ENCODE results near the gene TRPM3. TPM values are rescaled to one million over a fixed set of nuclear protein-coding genes. Genes with fewer than 3 reads are reported as not detected.

The TRPM3 gene
- polyA plus RNA-seq, 3 donors = not detected

GRCh38 chr9:70798018-70798417 lies 323.4 kb downstream of the TRPM3 start:
- H3K4me1 ChIP-seq (ENCODE audit: control insufficient read depth in 1 of 2, insufficient read depth in 2 of 2, low read length in 2 of 2) = no peaks in the 10 kb centered on the region
- H3K4me3 ChIP-seq (replicated peaks in 1 of 3; ENCODE audit: low read depth in 2 of 3, low read length in 3 of 3) = no peak overlapping the region
- no peaks in the 10 kb centered on the region for H3K27me3 ChIP-seq (ENCODE audit: control insufficient read depth in 2 of 2, insufficient read depth in 2 of 2, low read length in 2 of 2)
- H3K4me2 ChIP-seq (replicated peaks; ENCODE audit: extremely low read depth, low read length, poor library complexity, severe bottlenecking) = no peak overlapping the region
- H3K36me3 Mint-ChIP-seq = no peaks in the 10 kb centered on the region
- H3K4me1 Mint-ChIP-seq = no peaks in the 10 kb centered on the region
- no peak overlapping the region for H3K9ac ChIP-seq (ENCODE audit: insufficient read depth, low read length, poor library complexity, severe bottlenecking)
- no peak for DNase-seq
- no peak overlapping the region for H3K4me3 Mint-ChIP-seq
- H3K27ac Mint-ChIP-seq = no peak overlapping the region
- peaks cover 0 to 3% (median 1%) of the 10 kb centered on the region in 3 donors for H3K27me3 Mint-ChIP-seq (ENCODE audit: low read depth in 3 of 3)
- intact Hi-C loops (cut with micrococcal nuclease) = no loop called here
- H3K9me3 Mint-ChIP-seq = peaks cover 0 to 5% (median 0%) of the 10 kb centered on the region in 7 donors
- no peaks in the 10 kb centered on the region for H3K79me2 ChIP-seq (ENCODE audit: insufficient read depth, low read length)
- 100% methylated on average over 2 of the region's 6 CpGs for WGBS (ENCODE audit: insufficient coverage)
- no peaks in the 10 kb centered on the region for H3K9me3 ChIP-seq (replicated peaks in 1 of 2; ENCODE audit: control insufficient read depth in 1 of 2, insufficient read depth in 1 of 2, low read length in 2 of 2)
- no peak overlapping the region for H3K27ac ChIP-seq (ENCODE audit: low read depth in 1 of 2, low read length in 2 of 2)
- TF ChIP-seq, protein P1, sequence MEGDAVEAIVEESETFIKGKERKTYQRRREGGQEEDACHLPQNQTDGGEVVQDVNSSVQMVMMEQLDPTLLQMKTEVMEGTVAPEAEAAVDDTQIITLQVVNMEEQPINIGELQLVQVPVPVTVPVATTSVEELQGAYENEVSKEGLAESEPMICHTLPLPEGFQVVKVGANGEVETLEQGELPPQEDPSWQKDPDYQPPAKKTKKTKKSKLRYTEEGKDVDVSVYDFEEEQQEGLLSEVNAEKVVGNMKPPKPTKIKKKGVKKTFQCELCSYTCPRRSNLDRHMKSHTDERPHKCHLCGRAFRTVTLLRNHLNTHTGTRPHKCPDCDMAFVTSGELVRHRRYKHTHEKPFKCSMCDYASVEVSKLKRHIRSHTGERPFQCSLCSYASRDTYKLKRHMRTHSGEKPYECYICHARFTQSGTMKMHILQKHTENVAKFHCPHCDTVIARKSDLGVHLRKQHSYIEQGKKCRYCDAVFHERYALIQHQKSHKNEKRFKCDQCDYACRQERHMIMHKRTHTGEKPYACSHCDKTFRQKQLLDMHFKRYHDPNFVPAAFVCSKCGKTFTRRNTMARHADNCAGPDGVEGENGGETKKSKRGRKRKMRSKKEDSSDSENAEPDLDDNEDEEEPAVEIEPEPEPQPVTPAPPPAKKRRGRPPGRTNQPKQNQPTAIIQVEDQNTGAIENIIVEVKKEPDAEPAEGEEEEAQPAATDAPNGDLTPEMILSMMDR (IDR thresholded peaks at IDR 0.05) = no peak
- H2AFZ ChIP-seq (ENCODE audit: insufficient read depth, low read depth, low read length, poor library complexity, severe bottlenecking) = no peak overlapping the region
- no peaks in the 10 kb centered on the region for H4K20me1 ChIP-seq (ENCODE audit: insufficient read depth, low read length)
- no peaks in the 10 kb centered on the region for H3K36me3 ChIP-seq (replicated peaks in 1 of 2; ENCODE audit: control insufficient read depth in 1 of 2, insufficient read depth in 2 of 2, low read length in 2 of 2)

DNA sequence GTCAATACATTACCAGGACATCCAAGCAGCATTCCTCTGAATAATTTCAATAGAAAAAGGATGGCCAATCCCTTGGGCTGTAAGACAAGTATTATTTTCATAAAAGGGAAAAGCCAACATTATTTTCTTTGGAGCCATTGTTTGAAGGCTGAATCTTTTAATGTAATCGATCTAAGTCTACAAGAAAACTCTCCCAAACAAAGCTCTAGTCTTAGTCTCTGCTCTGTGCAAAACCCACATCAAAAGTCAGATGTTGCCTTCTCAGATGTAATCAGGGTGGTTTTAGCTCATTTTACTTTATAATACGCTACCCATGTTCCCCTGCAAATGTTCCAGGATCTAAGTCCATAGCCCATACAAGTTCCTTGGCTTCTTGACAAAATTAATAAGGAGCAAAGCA lies 325.6 kb downstream of the TRPM3 start:
- no peak overlapping the region for H3K27ac ChIP-seq (ENCODE audit: low read depth in 1 of 2, low read length in 2 of 2)
- DNase-seq = no peak
- no peaks in the 10 kb centered on the region for H3K36me3 Mint-ChIP-seq
- H3K4me3 ChIP-seq (replicated peaks in 1 of 3; ENCODE audit: low read depth in 2 of 3, low read length in 3 of 3) = no peak overlapping the region
- intact Hi-C loops (cut with micrococcal nuclease) = no loop called here
- TF ChIP-seq, protein P1 (IDR thresholded peaks at IDR 0.05) = no peak
- no peaks in the 10 kb centered on the region for H3K4me1 Mint-ChIP-seq
- no peaks in the 10 kb centered on the region for H3K4me1 ChIP-seq (ENCODE audit: control insufficient read depth in 1 of 2, insufficient read depth in 2 of 2, low read length in 2 of 2)
- H3K4me3 Mint-ChIP-seq = no peak overlapping the region
- no peaks in the 10 kb centered on the region for H3K27me3 ChIP-seq (ENCODE audit: control insufficient read depth in 2 of 2, insufficient read depth in 2 of 2, low read length in 2 of 2)
- H3K79me2 ChIP-seq (ENCODE audit: insufficient read depth, low read length) = no peaks in the 10 kb centered on the region
- H3K4me2 ChIP-seq (replicated peaks; ENCODE audit: extremely low read depth, low read length, poor library complexity, severe bottlenecking) = no peak overlapping the region
- no peak overlapping the region for H3K27ac Mint-ChIP-seq
- peaks cover 0 to 5% (median 0%) of the 10 kb centered on the region in 7 donors for H3K9me3 Mint-ChIP-seq
- no peaks in the 10 kb centered on the region for H3K9me3 ChIP-seq (replicated peaks in 1 of 2; ENCODE audit: control insufficient read depth in 1 of 2, insufficient read depth in 1 of 2, low read length in 2 of 2)
- WGBS (ENCODE audit: insufficient coverage) = no CpG with 5 or more reads among the region's 2 CpGs
- no peaks in the 10 kb centered on the region for H3K36me3 ChIP-seq (replicated peaks in 1 of 2; ENCODE audit: control insufficient read depth in 1 of 2, insufficient read depth in 2 of 2, low read length in 2 of 2)
- no peak overlapping the region for H3K9ac ChIP-seq (ENCODE audit: insufficient read depth, low read length, poor library complexity, severe bottlenecking)
- no peak overlapping the region for H2AFZ ChIP-seq (ENCODE audit: insufficient read depth, low read depth, low read length, poor library complexity, severe bottlenecking)
- peaks cover 0 to 3% (median 1%) of the 10 kb centered on the region in 3 donors for H3K27me3 Mint-ChIP-seq (ENCODE audit: low read depth in 3 of 3)
- H4K20me1 ChIP-seq (ENCODE audit: insufficient read depth, low read length) = no peaks in the 10 kb centered on the region

Measured in CD14-positive monocyte (primary cell).